HG02610 (cell line): Measurements from ENCODE around the gene SGPP2.
A peak's percentile ranks its signal among the peaks of the same experiment; 100 is the strongest.

Experiments
- ATAC-seq: cut with Tn5 transposase; IDR thresholded peaks from one replicate; pipeline ENCODE4 v1.9.1; 2021; ENCODE audit warnings: mild to moderate bottlenecking, moderate library complexity; ENCODE audit not compliant: unreplicated experiment

SGPP2 gene

GRCh38 chr2:222459983-222460382 is 35.6 kb downstream of the SGPP2 start:
- ATAC-seq: no peak

DNA sequence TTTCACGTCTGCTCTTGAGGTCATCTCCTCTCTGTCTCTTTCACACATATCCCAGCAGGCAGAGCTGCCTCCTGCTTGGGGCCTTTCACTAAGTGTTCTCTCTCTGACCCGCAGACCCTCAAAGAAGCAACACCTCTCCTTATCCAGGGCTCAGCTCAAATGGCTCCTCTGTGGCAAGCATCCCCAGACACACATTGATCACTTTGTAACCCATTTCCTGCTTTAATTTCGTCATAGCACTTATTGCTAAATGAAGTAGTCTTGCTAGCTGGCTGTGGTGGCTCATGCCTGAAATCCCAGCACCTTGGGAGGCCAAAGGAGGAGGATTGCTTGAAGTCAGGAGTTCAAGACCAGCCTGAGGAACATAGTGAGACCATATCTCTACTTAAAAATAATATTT is 41.4 kb downstream of the SGPP2 start:
- ATAC-seq: no peak

DNA sequence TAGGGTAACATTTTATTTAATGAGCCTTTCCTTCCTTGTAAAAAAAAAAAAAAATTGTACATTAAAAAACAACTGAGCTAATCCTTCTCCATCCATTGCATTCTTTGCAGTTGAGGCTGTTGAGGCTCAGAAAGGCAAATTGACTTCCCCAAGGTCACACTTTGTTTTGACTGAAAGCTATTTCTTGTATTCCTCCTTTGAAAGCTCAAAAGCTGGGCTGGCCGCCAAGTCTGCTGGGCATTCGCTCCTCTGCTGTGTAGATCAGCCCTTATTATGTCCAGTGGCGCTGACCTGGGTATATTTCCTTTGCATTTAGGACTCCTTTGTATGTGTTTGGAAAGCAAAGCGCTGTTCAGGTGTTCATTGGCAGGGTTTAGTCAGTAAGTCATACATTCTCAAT is 44.0 kb downstream of the SGPP2 start:
- ATAC-seq: no peak

GRCh38 chr2:222470802-222471468 is 46.6 kb downstream of the SGPP2 start:
- no peak for ATAC-seq

DNA sequence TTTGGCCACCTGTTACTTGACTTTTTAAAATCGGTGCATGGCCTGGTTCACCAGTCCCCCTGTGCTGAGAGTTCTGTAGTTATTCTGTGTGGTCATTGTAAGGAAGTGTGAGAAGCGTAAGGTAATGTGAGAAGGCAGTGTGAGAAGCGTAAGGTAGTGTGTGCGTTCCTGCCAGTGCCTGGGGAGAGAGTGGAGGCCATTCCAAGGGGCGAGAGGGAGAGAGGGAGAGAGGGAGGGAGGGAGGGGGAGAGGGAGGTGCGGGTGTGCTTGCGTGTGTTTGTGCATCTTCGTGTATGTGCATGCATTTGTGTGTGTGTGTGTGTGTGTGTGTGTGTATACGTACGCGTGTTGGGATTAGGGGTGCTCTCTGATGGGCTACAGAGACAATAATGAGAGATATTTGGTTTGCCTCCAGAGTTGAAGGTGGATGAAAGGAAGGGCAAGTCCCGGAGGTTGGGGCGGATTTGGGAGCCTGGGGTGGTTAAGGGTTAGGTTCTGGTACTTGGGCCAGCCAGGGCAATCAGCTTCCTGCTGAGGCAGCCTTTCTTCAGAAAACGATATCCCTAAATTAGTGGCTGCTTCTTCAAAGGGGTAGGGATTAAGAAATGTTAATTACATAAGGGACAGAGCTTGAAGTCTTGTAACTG is 53.7 kb downstream of the SGPP2 start:
- ATAC-seq: no peak

GRCh38 chr2:222479859-222480258 is 55.5 kb downstream of the SGPP2 start:
- no peak for ATAC-seq

DNA sequence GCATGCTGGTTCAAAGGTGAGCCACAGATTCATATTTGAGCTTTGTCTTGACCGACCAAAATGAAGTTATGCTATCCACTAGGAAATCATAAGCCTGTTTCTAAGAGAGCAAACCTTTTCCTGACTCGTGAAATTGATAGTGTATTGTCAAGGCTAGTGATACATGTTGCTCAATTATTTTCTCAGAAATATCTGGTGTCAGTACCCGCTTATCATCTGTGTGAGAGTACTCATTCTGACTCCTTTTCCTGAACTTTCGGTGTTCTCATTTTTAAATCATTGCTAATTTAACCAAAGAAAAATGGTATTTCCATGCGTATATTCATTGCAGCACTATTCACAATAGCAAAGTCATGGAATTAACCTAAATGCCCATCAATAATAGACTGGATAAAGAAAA is 56.2 kb downstream of the SGPP2 start:
- ATAC-seq: no peak

GRCh38 chr2:222481941-222482340 is 57.6 kb downstream of the SGPP2 start:
- no peak for ATAC-seq

GRCh38 chr2:222483513-222484039 is 59.2 kb downstream of the SGPP2 start:
- no peak for ATAC-seq

DNA sequence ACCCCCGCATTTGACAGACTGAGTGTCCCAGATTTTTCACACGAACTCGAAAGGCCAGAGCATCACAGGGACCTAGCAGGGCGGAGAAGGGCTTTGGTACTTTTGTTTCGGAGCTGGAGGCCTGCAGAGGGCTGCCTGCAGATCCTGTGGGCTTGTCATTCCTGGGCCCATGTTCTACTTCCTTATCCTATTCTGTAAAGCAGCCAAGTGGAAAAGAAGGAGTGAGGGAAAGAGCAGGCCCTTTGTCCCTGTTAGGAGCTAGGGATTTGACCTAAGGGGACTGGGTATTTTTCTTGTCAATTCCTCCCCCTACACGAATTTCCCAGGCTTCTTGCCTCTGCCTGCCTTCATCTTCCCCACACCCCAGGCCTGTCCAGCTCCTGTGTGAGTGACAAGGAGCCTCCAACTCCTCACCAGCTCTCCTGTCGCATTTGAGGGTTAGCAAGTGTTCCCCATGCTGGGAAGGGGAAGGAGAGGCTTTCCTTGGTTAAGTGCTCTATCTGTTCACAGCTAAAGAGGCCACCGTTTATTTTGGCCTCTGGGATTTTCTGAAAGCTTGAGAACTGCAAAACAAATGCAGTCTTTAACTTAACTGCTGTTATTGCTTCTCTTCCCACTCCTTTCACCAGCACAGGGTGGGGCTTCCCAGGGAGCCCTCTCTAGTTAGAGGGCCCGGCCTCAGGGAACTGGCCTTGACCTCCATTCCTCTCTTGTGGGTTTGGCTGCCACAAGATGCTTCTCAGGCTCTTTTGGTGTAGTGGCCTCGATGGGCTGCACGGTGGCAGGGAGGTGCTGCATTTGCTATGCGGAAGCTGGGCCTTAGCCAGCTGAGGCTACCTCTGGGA is 61.2 kb downstream of the SGPP2 start:
- no peak for ATAC-seq

DNA sequence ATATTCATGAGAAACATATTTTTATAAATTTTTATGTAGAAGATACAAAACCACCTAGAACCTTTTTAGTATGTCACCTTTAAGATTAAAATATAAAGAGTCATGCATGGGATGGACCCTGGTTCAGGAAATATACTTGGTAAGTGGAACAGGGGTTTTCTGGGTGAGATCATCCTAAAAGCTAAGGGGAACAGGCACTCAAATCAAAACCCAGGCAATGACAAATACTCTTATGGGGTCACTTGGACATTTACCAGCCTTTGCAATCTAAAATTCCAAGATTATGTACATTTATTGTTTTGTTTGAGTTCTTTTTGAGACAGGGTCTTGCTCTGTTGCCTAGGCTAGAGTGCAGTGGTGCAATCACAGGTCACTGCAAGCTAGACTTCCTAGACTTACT is 65.8 kb downstream of the SGPP2 start:
- peak; percentile 83 for ATAC-seq

- ATAC-seq: no peak
Observed at GRCh38 chr2:222492683-222493082, 68.3 kb downstream of the SGPP2 start.

GRCh38 chr2:222494104-222494739 is 69.9 kb downstream of the SGPP2 start:
- ATAC-seq: no peak

DNA sequence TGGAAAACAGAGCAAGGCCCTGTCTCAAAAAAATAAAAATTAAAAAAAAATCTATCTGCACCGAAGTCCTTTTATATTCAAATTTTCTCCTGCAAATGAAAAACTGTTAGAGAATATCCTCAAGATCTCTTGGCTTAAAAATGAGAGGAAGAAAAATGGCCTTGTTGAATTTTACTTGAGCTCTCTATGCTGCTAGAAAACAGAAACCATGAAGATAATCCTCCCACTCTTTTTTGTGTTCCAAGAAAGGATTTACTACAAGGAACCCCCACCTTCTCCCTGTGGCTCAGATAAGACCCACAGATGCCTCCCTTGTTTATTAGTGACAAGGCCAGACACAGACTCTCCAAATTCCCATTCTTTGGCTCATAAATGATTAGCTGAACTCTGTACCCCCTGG is 71.0 kb downstream of the SGPP2 start:
- no peak for ATAC-seq

DNA sequence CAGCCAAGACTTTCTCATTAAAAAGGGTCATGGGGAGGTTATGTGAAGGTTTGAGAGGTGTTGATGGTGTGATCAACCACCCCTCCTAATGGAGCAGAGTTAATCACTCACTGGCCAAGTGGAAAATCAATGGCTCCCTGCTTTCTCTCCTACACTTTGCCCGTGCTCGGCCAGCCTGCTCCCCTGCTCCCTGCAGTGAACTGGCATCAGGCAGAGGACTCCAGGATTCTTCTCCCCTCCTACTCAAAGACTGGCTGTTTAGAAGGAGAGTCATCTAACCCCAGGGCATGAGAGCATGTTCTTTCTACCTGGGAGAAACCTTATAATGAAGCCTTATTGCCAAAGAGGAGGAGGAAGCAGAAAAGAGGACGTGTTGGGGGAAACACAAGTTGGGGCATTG is 74.9 kb downstream of the SGPP2 start:
- ATAC-seq: no peak

DNA sequence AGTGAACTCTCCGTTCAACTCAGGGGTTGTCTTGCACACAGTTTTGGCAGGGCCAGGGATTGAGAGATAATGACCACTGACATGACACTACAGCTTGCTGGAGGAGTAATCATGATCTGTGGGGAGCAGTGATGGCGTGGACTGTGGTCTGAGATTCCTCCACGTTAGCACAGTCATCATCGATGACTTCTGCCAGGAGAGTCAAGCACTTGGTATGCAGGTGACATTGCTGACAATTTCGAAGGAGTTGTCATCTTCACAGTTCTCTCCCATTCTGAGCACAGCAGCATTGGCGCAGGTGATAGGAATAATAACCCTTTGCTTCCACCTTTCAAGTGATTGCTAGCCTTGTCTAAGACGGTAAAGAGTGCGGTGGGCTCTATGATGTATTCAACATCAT is 79.8 kb downstream of the SGPP2 start:
- ATAC-seq: no peak

- peak; percentile 96 for ATAC-seq
Observed at GRCh38 chr2:222504719-222505118, 80.4 kb downstream of the SGPP2 start.

GRCh38 chr2:222506230-222506935 is 82.0 kb downstream of the SGPP2 start:
- no peak for ATAC-seq

GRCh38 chr2:222514901-222515300 is 90.6 kb downstream of the SGPP2 start:
- no peak for ATAC-seq

- ATAC-seq: no peak
Observed at GRCh38 chr2:222518570-222519381, 94.4 kb downstream of the SGPP2 start.
